ENCODE data around the gene RBFOX2. TPM values are rescaled to one million over a fixed set of nuclear protein-coding genes. Genes with fewer than 3 reads are reported as not detected.
A peak's percentile ranks its signal among the peaks of the same experiment; 100 is the strongest.

The RBFOX2 gene
- total and polyA plus RNA-seq, 2 of the 13 experiments (the other 11 are each of a cell fraction or from before 2014, with no cell fraction given): 37.3 to 40.4 TPM

- Histone ChIP-seq H2AFZ (ENCODE audit: low read length) (no peak overlapping the region), H3K79me2 (ENCODE audit: insufficient read depth, low read length) (peaks cover 42% of the 10 kb centered on the region), H3K36me3 (replicated peaks in 1 of 2; ENCODE audit: control insufficient read depth in 1 of 2, insufficient read depth in 2 of 2, low read length in 2 of 2) (peaks cover 0 to 2% of the 10 kb centered on the region in 2 experiments; a peak in 2 of 5 replicates), H3K9me3 (ENCODE audit: low read length) (no peaks in the 10 kb centered on the region), H3K27me3 (ENCODE audit: control insufficient read depth in 1 of 2, insufficient read depth in 2 of 2, low read length in 2 of 2) (no peaks in the 10 kb centered on the region; a peak in 1 of 5 replicates), H3K4me2 (ENCODE audit: low read depth, low read length) (peak overlapping the region; percentile 86), H3K9ac (ENCODE audit: insufficient read depth, low read depth, low read length) (peak overlapping the region; percentile 83), H4K20me1 (ENCODE audit: insufficient read depth, low read length) (no peaks in the 10 kb centered on the region), H3K4me3 (replicated peaks in 1 of 3; ENCODE audit: insufficient read depth in 1 of 3, low read depth in 2 of 3, low read length in 3 of 3) (peak overlapping the region; percentile 93 to 96 (median 96)), H3K27ac (ENCODE audit: extremely low read length, insufficient read depth, low read length) (peak overlapping the region; percentile 55), H3K4me1 (ENCODE audit: insufficient read depth, low read length) (peaks cover 55% of the 10 kb centered on the region)
- in situ Hi-C loops (cut with HindIII; ENCODE audit: extremely low pct_ligation_motif_present, low pct_unique_long_range_greater_than_20kb) (no loop called here), intact Hi-C loops (cut with micrococcal nuclease; ENCODE audit: unreplicated experiment) (no loop called here)
- no peak for DNase-seq (ENCODE audit: low spot score)
- ChIA-PET CTCF (ENCODE audit: low intra/inter-chr PET ratio, low total read pairs) (interaction anchor here (1.4 kb wide), 1 partner anchor 38 kb away, joined by 3 read pairs; no protein-coding TSS in a partner anchor), POLR2A (interaction anchor here (2.3 to 3.3 kb wide), 2 partner anchors 12 to 38 kb away, joined by 13 to 20 read pairs; no protein-coding TSS in a partner anchor)
- no peak for ATAC-seq
- TF ChIP-seq ASH2L (IDR thresholded peaks at IDR 0.05; ENCODE audit: insufficient read length, low read depth, low read length): peak; percentile 9
- TF ChIP-seq, protein P1, sequence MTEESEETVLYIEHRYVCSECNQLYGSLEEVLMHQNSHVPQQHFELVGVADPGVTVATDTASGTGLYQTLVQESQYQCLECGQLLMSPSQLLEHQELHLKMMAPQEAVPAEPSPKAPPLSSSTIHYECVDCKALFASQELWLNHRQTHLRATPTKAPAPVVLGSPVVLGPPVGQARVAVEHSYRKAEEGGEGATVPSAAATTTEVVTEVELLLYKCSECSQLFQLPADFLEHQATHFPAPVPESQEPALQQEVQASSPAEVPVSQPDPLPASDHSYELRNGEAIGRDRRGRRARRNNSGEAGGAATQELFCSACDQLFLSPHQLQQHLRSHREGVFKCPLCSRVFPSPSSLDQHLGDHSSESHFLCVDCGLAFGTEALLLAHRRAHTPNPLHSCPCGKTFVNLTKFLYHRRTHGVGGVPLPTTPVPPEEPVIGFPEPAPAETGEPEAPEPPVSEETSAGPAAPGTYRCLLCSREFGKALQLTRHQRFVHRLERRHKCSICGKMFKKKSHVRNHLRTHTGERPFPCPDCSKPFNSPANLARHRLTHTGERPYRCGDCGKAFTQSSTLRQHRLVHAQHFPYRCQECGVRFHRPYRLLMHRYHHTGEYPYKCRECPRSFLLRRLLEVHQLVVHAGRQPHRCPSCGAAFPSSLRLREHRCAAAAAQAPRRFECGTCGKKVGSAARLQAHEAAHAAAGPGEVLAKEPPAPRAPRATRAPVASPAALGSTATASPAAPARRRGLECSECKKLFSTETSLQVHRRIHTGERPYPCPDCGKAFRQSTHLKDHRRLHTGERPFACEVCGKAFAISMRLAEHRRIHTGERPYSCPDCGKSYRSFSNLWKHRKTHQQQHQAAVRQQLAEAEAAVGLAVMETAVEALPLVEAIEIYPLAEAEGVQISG (CRISPR knock-in tag; IDR thresholded peaks at IDR 0.05): no peak
- WGBS (ENCODE audit: low lambda C conversion rate): 3% methylated on average over 7 of the region's 7 CpGs
- FAIRE-seq: no peak
- TSS peak; percentile 55 for BruUV-seq (replicated peaks)
Observed at GRCh38 chr22:36027579-36027934, 1.1 kb downstream of the RBFOX2 start.

GRCh38 chr22:36026741-36027140 lies 1.9 kb downstream of the RBFOX2 start:
- peaks cover 47% of the 10 kb centered on the region for H3K79me2 ChIP-seq (ENCODE audit: insufficient read depth, low read length)
- TF ChIP-seq ZNF652 (CRISPR knock-in tag; IDR thresholded peaks at IDR 0.05; ENCODE audit: borderline replicate concordance, low read depth) (no peak), NFKB2 (CRISPR knock-in tag; IDR thresholded peaks at IDR 0.05; ENCODE audit: borderline replicate concordance) (no peak), TARDBP (CRISPR knock-in tag; IDR thresholded peaks at IDR 0.05) (0 out of 2 replicates have a peak, but pooled peaks have one; percentile 28), ZNF546 (CRISPR knock-in tag; conservative IDR thresholded peaks at IDR 0.05) (no peak), MLX (CRISPR knock-in tag; IDR thresholded peaks at IDR 0.05) (no peak), DNMT1 (CRISPR knock-in tag; IDR thresholded peaks at IDR 0.05) (no peak), ATM (IDR thresholded peaks at IDR 0.05; ENCODE audit: borderline replicate concordance) (no peak), FOXA3 (CRISPR knock-in tag; IDR thresholded peaks at IDR 0.05) (0 out of 2 replicates have a peak, but pooled peaks have one; percentile 4), HNF4G (IDR thresholded peaks at IDR 0.05; ENCODE audit: borderline replicate concordance, low read depth, low read length) (no peak), HNF4G (CRISPR knock-in tag; IDR thresholded peaks at IDR 0.05; ENCODE audit: borderline replicate concordance, low read depth) (no peak)
- TF ChIP-seq, protein P2, sequence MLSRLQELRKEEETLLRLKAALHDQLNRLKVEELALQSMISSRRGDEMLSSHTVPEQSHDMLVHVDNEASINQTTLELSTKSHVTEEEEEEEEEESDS (CRISPR knock-in tag; IDR thresholded peaks at IDR 0.05; ENCODE audit: borderline replicate concordance): no peak

More at GRCh38 chr22:36026741-36027140, 1.9 kb downstream of the RBFOX2 start:
- no TSS peak for BruUV-seq (replicated peaks)
- Histone ChIP-seq H3K27me3 (ENCODE audit: control insufficient read depth in 1 of 2, insufficient read depth in 2 of 2, low read length in 2 of 2) (no peaks in the 10 kb centered on the region; a peak in 1 of 5 replicates), H3K4me1 (ENCODE audit: insufficient read depth, low read length) (peaks cover 47% of the 10 kb centered on the region), H3K4me3 (replicated peaks in 1 of 3; ENCODE audit: insufficient read depth in 1 of 3, low read depth in 2 of 3, low read length in 3 of 3) (peak overlapping the region; percentile 12 to 96 (median 93); a peak in 4 of 6 replicates), H3K9ac (ENCODE audit: insufficient read depth, low read depth, low read length) (peak overlapping the region; percentile 83; the same call in 1 of the 2 replicates), H3K4me2 (ENCODE audit: low read depth, low read length) (peak overlapping the region; percentile 86), H4K20me1 (ENCODE audit: insufficient read depth, low read length) (no peaks in the 10 kb centered on the region), H3K9me3 (ENCODE audit: low read length) (no peaks in the 10 kb centered on the region), H3K36me3 (replicated peaks in 1 of 2; ENCODE audit: control insufficient read depth in 1 of 2, insufficient read depth in 2 of 2, low read length in 2 of 2) (peaks cover 0 to 2% of the 10 kb centered on the region in 2 experiments; a peak in 2 of 5 replicates), H3K27ac (ENCODE audit: extremely low read length, insufficient read depth, low read length) (peak overlapping the region; percentile 36), H2AFZ (ENCODE audit: low read length) (no peak overlapping the region)
- DNase-seq (ENCODE audit: low spot score) (no peak), ATAC-seq (no peak), FAIRE-seq (peak; percentile 42)
- intact Hi-C loops (cut with micrococcal nuclease; ENCODE audit: unreplicated experiment) (no loop called here), in situ Hi-C loops (cut with HindIII; ENCODE audit: extremely low pct_ligation_motif_present, low pct_unique_long_range_greater_than_20kb) (no loop called here)
- ChIA-PET POLR2A (interaction anchor here (0.8 to 2.3 kb wide), 3 partner anchors 8 to 27 kb away, joined by 3 to 13 read pairs (median 4); no protein-coding TSS in a partner anchor), CTCF (ENCODE audit: low intra/inter-chr PET ratio, low total read pairs) (interaction anchor here (1.4 kb wide), 1 partner anchor 39 kb away, joined by 3 read pairs; no protein-coding TSS in a partner anchor)
